ENCODE results near the gene MORN5. TPM values are rescaled to one million over a fixed set of nuclear protein-coding genes. Genes with fewer than 3 reads are reported as not detected.

Gene MORN5
- total and polyA plus RNA-seq, 10 of the 15 experiments (the other 5 are each of a cell fraction or from before 2014, with no cell fraction given): not detected

- TF ChIP-seq RELB (IDR thresholded peaks at IDR 0.05; ENCODE audit: low read depth): no peak
Measured at GRCh38 chr9:122191584-122191983, 31.9 kb downstream of the MORN5 start (continued).

- Histone ChIP-seq H3K4me1 (ENCODE audit: control insufficient read depth, insufficient read depth, low read length) (no peaks in the 10 kb centered on the region), H3K27ac (ENCODE audit: control insufficient read depth, insufficient read depth) (no peak overlapping the region), H3K4me2 (ENCODE audit: control insufficient read depth, insufficient read depth) (no peak overlapping the region), H3K9ac (ENCODE audit: control insufficient read depth, insufficient read depth, low read length) (no peak overlapping the region), H2AFZ (ENCODE audit: control insufficient read depth, low read depth, low read length) (no peak overlapping the region), H4K20me1 (ENCODE audit: control insufficient read depth, insufficient read depth) (no peaks in the 10 kb centered on the region), H3K79me2 (ENCODE audit: control insufficient read depth, insufficient read depth, low read length) (no peaks in the 10 kb centered on the region), H3K4me3 (no peak overlapping the region), H3K9me3 (replicated peaks; ENCODE audit: control insufficient read depth, insufficient read depth, low read length) (no peaks in the 10 kb centered on the region), H3K27me3 (replicated peaks in 1 of 2; ENCODE audit: control insufficient read depth in 2 of 2, insufficient read depth in 2 of 2, low read length in 1 of 2) (no peaks in the 10 kb centered on the region; a peak in 1 of 4 replicates), H3K36me3 (ENCODE audit: control insufficient read depth in 2 of 2, insufficient read depth in 2 of 2, low read length in 1 of 2) (no peaks in the 10 kb centered on the region)
- no peak for ATAC-seq
- FAIRE-seq: no peak
- POLR2A ChIA-PET: no interaction called here
- in situ Hi-C loops (cut with MboI) (no loop called here), intact Hi-C loops (cut with micrococcal nuclease; ENCODE audit: unreplicated experiment) (no loop called here)
- SMC1A ChIA-PET (ENCODE audit: uncharacterized antibody, unreplicated experiment): no interaction called here
- 37% methylated on average over 5 of the region's 5 CpGs for WGBS (ENCODE audit: insufficient coverage, insufficient replicate concordance, low lambda C conversion rate, missing lambda C conversion rate)
- CTCF ChIA-PET: interaction anchor here (0.6 to 1.4 kb wide), 2 partner anchors 12 to 158 kb away, joined by 3 to 4 read pairs; no protein-coding TSS in a partner anchor
- BruUV-seq (replicated peaks): no TSS peak
- RAD21 ChIA-PET (ENCODE audit: unreplicated experiment): no interaction called here
- TF ChIP-seq ZNF217 (IDR thresholded peaks at IDR 0.05) (no peak), EZH2 (IDR thresholded peaks at IDR 0.05; ENCODE audit: borderline replicate concordance, control insufficient read depth, low read depth, low read length) (no peak), IKZF1 (conservative IDR thresholded peaks at IDR 0.05) (no peak), SREBF1 (IDR thresholded peaks at IDR 0.05; ENCODE audit: low read length) (no peak), POLR2AphosphoS2 (IDR thresholded peaks at IDR 0.05; ENCODE audit: low read depth, low read length) (no peak), TCF12 (IDR thresholded peaks at IDR 0.05; ENCODE audit: low read depth, low read length) (no peak), POLR2AphosphoS5 (IDR thresholded peaks at IDR 0.05; ENCODE audit: low read length) (no peak), SPI1 (IDR thresholded peaks at IDR 0.05; ENCODE audit: borderline replicate concordance, insufficient read depth, low read depth, low read length) (no peak), CUX1 (IDR thresholded peaks at IDR 0.05; ENCODE audit: insufficient replicate concordance, low read depth, low read length) (no peak), SIX5 (IDR thresholded peaks at IDR 0.05; ENCODE audit: low read depth, low read length, severe bottlenecking) (no peak), STAT1 (conservative IDR thresholded peaks at IDR 0.05) (no peak), HDAC2 (IDR thresholded peaks at IDR 0.05) (no peak), ZNF622 (IDR thresholded peaks at IDR 0.05) (no peak), GATAD2B (conservative IDR thresholded peaks at IDR 0.05; ENCODE audit: low read depth) (no peak), TBL1XR1 (IDR thresholded peaks at IDR 0.05; ENCODE audit: low read depth, low read length) (no peak)
- no peak for DNase-seq (ENCODE audit: low read depth, low spot score)
Measured at GRCh38 chr9:122192261-122192875, 32.7 kb downstream of the MORN5 start.

All from GM12878 (cell line).